ENCODE data around the gene TEAD4. TPM values are rescaled to one million over a fixed set of nuclear protein-coding genes. Genes with fewer than 3 reads are reported as not detected.

TEAD4 gene
- total RNA-seq, 1 donor from 2014 or later = 26.0 TPM

DNA sequence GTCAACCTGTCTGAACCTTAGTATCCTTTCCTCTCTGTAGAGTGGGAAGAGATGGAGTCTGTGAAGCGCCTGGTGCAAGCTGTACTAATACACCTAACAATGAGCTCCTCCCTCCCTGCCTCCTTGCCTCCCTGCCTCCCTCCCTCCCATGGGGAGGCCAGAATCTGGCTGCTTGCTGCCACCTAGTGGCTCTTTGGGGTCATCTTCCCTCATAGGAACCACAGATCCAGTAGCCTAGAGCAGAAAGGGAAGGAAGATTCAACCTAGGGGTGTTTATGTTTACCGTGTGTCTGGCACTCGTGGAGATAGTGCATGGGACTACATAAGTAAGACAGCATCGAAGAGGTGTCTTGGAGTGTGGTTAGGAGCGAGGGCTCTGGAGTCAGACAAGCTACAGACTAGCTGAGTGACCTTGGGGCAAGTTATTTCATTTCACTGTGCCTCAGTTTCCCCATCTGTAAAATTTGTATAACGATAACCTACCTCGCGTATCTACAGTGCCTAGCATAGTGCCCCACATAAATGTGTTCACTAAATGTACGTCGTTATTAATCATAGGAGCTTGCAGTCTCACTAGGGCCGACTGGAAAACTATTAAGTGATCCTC, 82.5 kb downstream of the TEAD4 start:
- Mint-ChIP-seq H3K4me1 (ENCODE audit: low read depth) (no peaks in the 10 kb centered on the region), H3K9me3 (ENCODE audit: low read depth) (no peaks in the 10 kb centered on the region), H3K4me3 (ENCODE audit: unreplicated experiment) (no peak overlapping the region), H3K27ac (ENCODE audit: unreplicated experiment) (no peak overlapping the region), H3K27me3 (ENCODE audit: low read depth) (no peaks in the 10 kb centered on the region), H3K36me3 (ENCODE audit: low read depth) (peaks cover 30% of the 10 kb centered on the region)
- DNase-seq (ENCODE audit: low spot score) = no peak
- TF ChIP-seq, protein P1, sequence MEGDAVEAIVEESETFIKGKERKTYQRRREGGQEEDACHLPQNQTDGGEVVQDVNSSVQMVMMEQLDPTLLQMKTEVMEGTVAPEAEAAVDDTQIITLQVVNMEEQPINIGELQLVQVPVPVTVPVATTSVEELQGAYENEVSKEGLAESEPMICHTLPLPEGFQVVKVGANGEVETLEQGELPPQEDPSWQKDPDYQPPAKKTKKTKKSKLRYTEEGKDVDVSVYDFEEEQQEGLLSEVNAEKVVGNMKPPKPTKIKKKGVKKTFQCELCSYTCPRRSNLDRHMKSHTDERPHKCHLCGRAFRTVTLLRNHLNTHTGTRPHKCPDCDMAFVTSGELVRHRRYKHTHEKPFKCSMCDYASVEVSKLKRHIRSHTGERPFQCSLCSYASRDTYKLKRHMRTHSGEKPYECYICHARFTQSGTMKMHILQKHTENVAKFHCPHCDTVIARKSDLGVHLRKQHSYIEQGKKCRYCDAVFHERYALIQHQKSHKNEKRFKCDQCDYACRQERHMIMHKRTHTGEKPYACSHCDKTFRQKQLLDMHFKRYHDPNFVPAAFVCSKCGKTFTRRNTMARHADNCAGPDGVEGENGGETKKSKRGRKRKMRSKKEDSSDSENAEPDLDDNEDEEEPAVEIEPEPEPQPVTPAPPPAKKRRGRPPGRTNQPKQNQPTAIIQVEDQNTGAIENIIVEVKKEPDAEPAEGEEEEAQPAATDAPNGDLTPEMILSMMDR (IDR thresholded peaks at IDR 0.05) = peak; percentile 84

DNA sequence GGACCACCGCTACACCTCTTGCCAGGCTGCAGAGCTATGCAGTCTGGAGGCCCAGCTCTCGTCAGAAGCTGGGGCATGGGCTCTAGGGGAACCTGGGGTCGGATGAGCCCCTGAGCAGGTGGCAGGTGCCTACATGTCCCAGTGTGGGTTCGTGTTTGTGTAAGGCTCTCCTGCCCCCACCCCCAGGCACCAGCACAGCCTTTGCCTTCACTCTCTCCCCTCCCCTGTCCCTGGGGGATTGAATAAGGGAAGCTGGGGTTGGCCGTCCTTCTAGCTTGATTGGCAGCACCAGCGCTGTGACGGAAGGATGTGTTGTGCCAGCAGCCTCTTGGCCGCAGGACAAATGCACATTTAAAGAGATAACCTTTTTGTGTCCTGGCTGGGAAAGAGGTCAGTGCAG, 83.2 kb downstream of the TEAD4 start:
- H3K4me3 Mint-ChIP-seq (ENCODE audit: unreplicated experiment) = no peak overlapping the region
- H3K27me3 Mint-ChIP-seq (ENCODE audit: low read depth) = no peaks in the 10 kb centered on the region
- TF ChIP-seq, protein P1 (IDR thresholded peaks at IDR 0.05) = no peak
- no peak for DNase-seq (ENCODE audit: low spot score)
- peaks cover 27% of the 10 kb centered on the region for H3K36me3 Mint-ChIP-seq (ENCODE audit: low read depth)
- H3K9me3 Mint-ChIP-seq (ENCODE audit: low read depth) = no peaks in the 10 kb centered on the region
- H3K4me1 Mint-ChIP-seq (ENCODE audit: low read depth) = no peaks in the 10 kb centered on the region
- H3K27ac Mint-ChIP-seq (ENCODE audit: unreplicated experiment) = no peak overlapping the region

DNA sequence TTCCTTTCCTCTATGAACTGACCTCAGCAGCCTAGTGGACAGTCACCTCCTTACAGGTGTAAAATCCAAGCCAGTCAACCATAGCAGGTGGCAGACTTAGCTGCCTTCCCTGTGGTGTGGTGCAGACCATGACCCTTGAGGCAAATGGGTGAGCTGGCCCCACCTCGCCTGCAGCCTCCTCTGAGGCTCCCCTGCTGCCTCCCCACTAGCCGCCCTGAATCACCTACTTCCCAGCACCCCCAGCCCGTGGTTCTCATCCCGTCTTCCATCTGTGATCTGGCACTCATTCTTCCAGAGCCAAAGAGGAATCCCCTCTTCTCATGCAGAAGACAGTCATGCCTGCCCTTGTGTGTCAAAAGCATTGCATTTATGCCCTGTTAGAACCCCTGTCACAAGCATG, 83.6 kb downstream of the TEAD4 start:
- Mint-ChIP-seq H3K27me3 (ENCODE audit: low read depth) (no peaks in the 10 kb centered on the region), H3K9me3 (ENCODE audit: low read depth) (no peaks in the 10 kb centered on the region), H3K4me1 (ENCODE audit: low read depth) (no peaks in the 10 kb centered on the region), H3K36me3 (ENCODE audit: low read depth) (peaks cover 28% of the 10 kb centered on the region), H3K27ac (ENCODE audit: unreplicated experiment) (no peak overlapping the region), H3K4me3 (ENCODE audit: unreplicated experiment) (no peak overlapping the region)
- no peak for DNase-seq (ENCODE audit: low spot score)
- TF ChIP-seq, protein P1 (IDR thresholded peaks at IDR 0.05) = no peak

DNA sequence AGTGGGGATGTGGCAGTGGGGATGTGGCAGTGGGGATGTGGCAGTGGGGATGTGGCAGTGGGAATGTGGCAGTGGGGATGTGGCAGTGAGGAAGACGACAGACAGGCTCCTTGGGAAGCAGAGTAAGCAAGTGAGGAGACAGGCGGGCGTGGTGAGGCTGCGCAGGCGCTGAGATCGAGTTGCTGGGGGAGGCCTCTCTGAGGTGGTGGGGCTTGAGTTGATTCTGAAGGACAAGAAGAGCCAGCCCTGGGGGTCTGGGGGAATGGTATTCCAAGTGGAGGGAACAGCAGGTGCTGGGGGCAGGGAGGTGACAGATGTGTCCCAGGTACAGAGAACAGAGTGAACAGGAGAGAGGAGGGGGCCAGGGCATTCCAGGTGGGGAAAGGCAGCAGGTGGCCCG, 84.2 kb downstream of the TEAD4 start:
- no peak overlapping the region for H3K27ac Mint-ChIP-seq (ENCODE audit: unreplicated experiment)
- no peaks in the 10 kb centered on the region for H3K4me1 Mint-ChIP-seq (ENCODE audit: low read depth)
- H3K36me3 Mint-ChIP-seq (ENCODE audit: low read depth) = peaks cover 24% of the 10 kb centered on the region
- H3K4me3 Mint-ChIP-seq (ENCODE audit: unreplicated experiment) = no peak overlapping the region
- no peak for DNase-seq (ENCODE audit: low spot score)
- no peaks in the 10 kb centered on the region for H3K27me3 Mint-ChIP-seq (ENCODE audit: low read depth)
- no peaks in the 10 kb centered on the region for H3K9me3 Mint-ChIP-seq (ENCODE audit: low read depth)
- TF ChIP-seq, protein P1 (IDR thresholded peaks at IDR 0.05) = no peak

DNA sequence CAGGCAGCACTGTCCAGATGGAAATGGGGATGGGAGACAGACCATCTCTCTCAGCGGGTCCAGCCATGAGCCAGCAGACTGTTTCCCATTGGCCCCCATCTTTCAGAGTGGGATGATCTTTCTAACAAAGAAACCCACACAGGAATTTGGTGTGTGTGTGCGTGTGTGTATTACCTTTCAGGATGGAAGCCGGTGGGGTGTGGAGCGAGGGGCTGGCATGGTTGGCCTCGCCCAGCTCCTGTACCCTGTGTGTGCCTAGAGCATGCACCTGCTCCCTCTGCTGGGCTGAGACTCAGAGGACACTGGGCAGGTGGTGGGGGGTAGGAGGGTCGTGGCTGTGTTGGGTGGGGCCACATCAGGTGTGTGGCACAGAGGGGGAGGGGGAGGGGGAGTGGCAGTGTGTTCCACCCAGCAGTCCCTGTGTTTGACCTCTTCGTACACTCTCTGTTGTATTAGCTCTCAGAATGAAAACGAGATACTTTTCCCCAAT, 85.0 kb downstream of the TEAD4 start:
- Mint-ChIP-seq H3K36me3 (ENCODE audit: low read depth) (peaks cover 20% of the 10 kb centered on the region), H3K9me3 (ENCODE audit: low read depth) (no peaks in the 10 kb centered on the region), H3K4me3 (ENCODE audit: unreplicated experiment) (no peak overlapping the region), H3K4me1 (ENCODE audit: low read depth) (no peaks in the 10 kb centered on the region), H3K27ac (ENCODE audit: unreplicated experiment) (no peak overlapping the region), H3K27me3 (ENCODE audit: low read depth) (no peaks in the 10 kb centered on the region)
- TF ChIP-seq, protein P1 (IDR thresholded peaks at IDR 0.05) = no peak
- no peak for DNase-seq (ENCODE audit: low spot score)

All from chondrocyte (in vitro differentiated cells).